Right kidney (tissue), 1 donor: ENCODE results near the gene TNFRSF1B.

ENCODE experiments used
- DNase-seq: peaks from one replicate; pipeline ENCODE4 v3.0.0-alpha.2; 2016

TNFRSF1B gene

GRCh38 chr1:12174924-12175810, 8.4 kb downstream of the TNFRSF1B start:
- DNase-seq, result no peak

DNA sequence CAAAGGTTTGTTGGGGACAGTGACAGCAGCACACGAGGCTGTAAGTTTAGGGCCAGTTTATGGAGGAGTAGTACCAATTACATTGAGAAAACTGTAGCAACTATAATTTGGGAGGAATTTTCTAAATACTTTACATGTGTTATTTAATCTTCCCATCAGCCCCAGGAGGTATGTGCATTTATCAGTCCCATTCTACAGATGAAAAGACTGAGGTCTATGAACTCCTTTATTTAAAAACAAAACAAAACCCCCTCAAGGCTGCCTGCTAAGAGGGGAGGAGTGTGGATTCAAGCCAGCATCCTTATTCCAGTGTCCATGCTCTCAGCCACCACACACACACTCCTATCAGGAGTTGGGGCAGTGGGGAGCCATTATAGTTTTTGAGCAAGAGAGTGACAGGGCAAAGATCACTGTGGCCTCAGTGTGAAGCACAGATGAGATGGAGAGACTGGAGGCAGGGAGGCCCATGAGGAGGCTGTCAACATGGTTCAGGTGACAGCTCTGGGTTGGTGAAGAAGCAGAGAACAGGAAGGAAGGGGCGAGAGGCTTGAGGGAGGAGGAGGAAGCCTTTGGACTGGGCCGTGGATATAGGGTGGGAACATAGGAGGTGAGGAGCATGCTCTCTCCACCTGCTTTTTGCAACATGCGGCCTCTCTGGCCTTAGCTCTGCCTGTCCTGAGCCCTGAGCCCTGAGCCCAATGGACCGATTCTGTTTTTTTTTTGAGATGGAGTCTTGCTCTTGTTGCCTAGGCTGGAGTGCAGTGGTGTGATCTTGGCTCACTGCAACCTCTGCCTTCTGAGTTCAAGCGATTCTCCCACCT, 9.7 kb downstream of the TNFRSF1B start:
- DNase-seq, result no peak

- no peak for DNase-seq
Measured at GRCh38 chr1:12177156-12177998, 10.6 kb downstream of the TNFRSF1B start.

- DNase-seq, result no peak
Measured at GRCh38 chr1:12177999-12178441, 11.2 kb downstream of the TNFRSF1B start.

- DNase-seq, result no peak
Measured at GRCh38 chr1:12178511-12178910, 11.7 kb downstream of the TNFRSF1B start.

DNA sequence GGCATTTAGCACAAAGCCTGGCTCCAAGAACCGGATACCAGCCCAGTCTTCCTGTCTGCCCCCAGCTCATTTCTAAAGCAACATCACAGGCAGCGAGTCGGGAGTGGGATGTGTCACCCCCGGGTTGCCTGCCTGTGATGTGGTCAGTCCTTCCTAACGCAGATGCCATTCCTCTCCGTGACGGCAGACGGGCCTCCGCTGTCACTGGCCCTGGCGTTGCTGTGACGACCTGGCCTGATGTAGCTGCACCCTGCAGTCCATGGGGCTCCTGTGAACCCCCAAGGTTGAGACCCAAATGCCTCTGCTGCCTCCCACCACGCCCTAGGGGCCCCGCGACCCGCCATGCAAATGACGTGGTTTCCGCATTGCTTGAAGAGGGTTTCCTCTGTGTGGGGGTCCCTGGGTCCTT, 12.3 kb downstream of the TNFRSF1B start:
- no peak for DNase-seq

- DNase-seq, result no peak
Measured at GRCh38 chr1:12179676-12180075, 12.9 kb downstream of the TNFRSF1B start.

- DNase-seq, result no peak
Measured at GRCh38 chr1:12180315-12180714, 13.5 kb downstream of the TNFRSF1B start.

DNA sequence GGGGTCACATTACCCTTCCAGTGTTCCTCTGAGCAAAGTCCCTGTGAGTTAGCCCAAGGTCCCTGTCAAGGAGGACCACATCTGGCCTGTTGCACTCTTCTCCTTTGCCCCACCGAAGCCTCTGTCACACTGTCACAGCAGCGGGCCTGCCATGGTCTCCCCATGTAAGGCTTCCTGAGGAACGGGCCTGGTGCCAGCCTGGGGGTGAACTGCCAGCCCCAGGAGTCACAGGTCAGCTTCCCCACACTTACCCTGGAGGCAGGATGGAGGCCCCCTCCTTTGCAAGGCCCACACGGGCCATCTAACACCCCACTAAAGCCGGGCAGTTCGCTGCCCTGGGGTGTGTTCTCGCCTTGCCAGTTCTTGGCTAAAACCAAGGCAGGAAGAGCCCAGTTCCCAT, 14.1 kb downstream of the TNFRSF1B start:
- DNase-seq, result no peak

DNA sequence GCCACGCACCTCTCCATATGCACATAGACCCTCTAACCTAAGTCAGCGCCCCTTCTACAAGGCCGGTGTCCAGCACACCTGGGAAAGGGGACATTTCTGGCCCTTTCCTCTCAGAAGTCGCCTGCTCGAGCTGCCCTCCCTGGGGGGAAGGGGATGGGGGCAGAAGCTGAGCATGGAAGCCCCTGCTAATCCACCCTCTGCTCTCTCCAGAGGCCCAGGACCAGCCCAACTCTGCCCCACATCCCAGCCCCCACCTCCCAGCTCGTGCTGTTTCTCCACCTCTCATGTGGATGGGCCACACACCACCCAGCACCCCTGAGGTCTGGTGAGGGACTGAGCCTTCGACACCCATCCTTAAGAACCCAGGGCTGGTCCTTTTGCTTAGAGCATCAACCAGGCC, 14.8 kb downstream of the TNFRSF1B start:
- DNase-seq, result no peak

- no peak for DNase-seq
Measured at GRCh38 chr1:12182410-12182984, 15.7 kb downstream of the TNFRSF1B start.

- no peak for DNase-seq
Measured at GRCh38 chr1:12183095-12183794, 16.5 kb downstream of the TNFRSF1B start.

DNA sequence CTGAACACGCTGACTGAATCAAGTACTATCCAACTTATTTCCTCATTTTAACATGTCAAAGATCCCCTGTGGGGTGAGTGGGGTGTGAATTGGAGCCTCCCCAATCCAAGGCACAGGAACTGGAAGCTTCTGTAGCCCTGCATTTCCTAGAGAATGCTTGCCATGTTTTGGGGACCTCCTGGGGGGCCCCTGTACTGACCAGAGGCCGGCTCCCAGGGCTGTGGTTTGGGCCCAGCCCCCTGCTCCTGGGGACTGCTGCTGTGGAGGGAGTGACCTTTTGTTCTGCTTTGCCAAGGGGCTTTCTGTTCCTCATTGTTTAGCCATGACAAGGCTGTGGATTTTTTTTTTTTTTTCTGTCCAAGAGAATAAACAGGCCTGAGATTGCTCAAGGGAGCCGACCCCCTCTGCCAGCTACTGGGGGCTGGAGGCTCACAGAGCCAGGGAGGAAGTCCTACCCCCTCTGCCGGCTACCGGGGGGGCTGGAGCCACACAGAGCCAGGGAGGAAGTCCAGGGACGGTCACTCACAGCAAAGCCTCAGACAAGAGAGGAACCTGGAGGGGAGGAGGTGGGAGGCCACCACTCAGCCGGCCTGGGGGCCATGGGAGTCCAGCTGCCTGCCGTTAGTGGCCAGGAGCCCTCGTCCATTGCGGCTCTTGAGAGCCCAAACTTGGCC, 17.4 kb downstream of the TNFRSF1B start:
- no peak for DNase-seq

DNA sequence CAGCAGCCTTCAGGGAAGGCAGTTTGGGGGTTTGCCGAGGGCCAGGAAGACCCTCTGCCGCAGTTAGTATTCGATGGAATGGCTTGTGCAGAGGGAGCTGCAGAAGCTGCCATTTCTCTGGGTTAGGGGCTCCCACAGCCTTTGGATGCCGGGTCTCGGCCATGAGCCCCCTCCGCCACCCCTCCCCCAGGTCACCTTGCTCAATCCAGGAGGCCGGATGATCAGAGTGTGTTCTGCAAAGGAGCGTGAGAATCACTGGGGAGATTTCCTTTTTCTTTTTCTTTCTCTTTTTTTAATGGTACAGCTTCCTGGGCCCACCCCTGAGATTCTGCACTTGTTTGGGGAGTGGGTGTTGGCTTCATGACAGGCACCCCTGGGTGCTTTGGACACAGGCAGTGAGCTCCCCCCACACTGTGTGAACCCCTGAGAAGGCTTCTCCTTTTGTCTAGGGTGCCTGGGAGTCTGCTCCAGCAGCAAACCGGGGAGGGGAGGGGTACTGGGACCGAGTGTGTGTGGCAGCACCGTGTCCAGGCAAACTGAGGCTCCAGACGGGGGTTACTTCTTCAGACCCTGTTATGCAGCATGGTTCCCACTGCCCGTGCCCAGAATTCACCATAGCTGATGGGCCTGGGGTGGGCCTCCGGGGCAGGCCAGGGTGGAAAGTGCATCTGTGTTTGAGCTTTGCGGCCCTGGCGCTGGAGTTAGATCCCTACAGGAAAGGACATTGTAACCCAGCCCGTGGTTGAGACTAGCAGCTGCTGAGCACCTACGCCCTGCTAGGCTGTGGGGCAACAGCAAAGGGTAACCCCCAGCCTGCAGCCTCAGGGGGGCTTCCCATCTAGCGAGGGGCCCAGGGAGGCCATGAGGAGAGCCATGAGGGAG, 18.5 kb downstream of the TNFRSF1B start:
- no peak for DNase-seq

DNA sequence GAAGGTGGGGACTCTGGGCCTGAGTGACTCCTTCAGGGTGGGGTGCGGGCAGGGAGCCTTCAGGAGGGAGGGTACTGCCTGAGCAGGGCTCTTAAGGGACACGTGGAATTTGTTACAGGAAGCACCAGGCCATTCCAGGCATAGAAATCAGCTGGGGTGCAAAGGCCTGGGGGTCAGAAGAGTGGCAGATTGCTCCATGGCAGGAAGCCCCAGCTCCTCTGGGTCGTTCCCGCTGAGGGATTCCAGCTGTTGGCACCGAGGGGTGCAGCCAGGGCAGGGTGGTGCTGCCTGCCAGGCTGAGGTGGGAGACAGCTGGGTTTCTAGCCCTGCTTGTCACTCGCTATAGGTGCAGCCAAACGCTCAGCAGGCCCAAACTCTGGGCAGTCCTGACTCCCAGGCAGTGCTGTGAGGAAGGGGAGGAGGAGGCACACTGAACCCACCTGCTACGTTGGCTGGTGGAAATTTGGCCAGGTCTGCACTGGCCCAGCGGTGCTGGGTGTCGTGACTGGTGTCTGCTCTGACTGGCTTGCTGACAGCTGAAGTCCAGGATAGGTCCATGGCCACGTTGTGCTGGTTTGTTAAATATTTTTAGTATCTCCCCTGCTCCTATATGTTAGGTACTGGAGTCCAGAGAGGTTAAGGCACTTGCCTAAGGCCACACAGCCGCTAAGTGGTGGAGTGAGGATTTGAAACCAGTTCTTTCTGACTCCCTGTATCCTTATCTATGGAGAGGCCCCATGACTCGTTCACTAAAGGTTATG, 19.3 kb downstream of the TNFRSF1B start:
- DNase-seq, result no peak

DNA sequence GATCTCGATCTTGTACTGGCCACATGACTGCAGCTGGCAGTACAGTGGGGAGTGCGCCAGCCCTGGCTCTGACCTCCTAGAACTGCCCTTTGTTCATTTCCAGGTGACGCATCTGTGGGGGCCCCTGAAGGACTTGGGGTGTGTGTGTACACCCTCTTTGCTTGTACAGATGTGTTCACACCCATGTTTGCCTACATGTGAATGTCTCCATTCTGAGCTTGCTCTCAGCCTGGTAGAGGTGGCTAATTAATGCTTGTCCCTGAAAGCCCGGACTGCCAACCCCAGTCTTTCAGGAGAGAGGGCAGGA, 19.8 kb downstream of the TNFRSF1B start:
- DNase-seq, result no peak

- no peak for DNase-seq
Measured at GRCh38 chr1:12188115-12188514, 21.3 kb downstream of the TNFRSF1B start.

DNA sequence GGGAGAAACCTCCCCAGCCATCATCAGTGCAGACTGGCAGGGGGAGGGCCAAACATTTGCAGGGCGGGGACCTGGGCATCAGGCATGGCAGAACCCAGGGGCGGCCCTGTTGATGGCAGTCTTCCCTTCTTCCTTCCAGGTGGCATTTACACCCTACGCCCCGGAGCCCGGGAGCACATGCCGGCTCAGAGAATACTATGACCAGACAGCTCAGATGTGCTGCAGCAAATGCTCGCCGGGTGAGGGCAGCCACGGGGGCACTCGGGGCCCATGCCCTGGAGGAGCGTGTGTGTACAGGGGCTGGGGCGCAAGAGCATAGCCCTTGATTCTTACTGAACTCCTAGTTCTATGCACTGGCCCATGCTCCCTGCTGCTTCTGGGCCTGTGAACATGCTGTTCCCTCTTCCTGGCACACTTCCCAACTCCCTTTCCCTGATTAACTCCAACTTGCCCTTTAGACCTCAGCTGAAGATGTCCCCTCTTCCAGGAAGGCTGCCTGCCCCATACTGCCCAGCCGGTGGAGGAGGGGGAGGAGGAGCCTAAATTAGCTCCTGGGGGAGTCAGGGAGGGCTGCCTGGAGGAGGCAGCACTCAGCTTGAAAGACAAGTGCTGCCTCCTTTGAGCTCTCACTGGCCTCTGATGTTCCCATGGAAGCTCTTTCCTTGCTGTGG, 22.0 kb downstream of the TNFRSF1B start:
- no peak for DNase-seq

DNA sequence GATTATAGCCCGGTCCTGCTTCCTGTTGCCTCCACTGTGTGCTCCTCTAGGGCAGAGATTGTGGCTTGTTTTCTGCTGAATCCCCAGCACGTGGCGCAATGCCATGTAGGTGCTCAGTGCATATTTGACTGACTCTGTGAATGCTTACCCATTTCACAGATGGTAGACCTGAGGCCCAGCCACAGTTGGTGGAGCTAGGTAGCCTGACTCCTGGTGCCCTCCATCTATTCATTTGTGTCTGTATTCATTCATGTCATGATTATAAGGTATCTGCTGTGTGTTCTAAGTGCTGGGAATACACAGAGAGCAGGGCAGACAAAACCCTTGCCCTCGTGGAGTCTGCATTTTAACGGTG, 22.5 kb downstream of the TNFRSF1B start:
- DNase-seq, result no peak
